ENCODE data around the gene PCDHGA1.
"Not testable (repeated sequence)": the region's sequence is repeated elsewhere in the genome, so short reads cannot be mapped to it uniquely, and the experiment has no call there.

The PCDHGA1 gene

GRCh38 chr5:141349917-141350619 lies 19.8 kb downstream of the PCDHGA1 start, which contains the start of gene PCDHGB1:
Gene PCDHGB1 (plus strand): TSS chr5:141350099. CDS start chr5:141350261, 162 bp downstream.
- peak; percentile 44 for DNase-seq (ENCODE audit: low spot score)

- no peak for DNase-seq (ENCODE audit: low spot score)
These were observed 21.3 kb downstream of the PCDHGA1 start for GRCh38 chr5:141351591-141351990.

GRCh38 chr5:141354900-141355469 lies 24.7 kb downstream of the PCDHGA1 start, which contains the start of gene PCDHGA4:
Gene PCDHGA4 (plus strand): TSS chr5:141355021. CDS start chr5:141355108, 87 bp downstream.
- DNase-seq (ENCODE audit: low spot score) = no peak

- DNase-seq (ENCODE audit: low spot score) = no peak
These were observed 25.3 kb downstream of the PCDHGA1 start for GRCh38 chr5:141355641-141356040.

GRCh38 chr5:141356133-141356532 lies 25.8 kb downstream of the PCDHGA1 start:
- DNase-seq (ENCODE audit: low spot score) = no peak

GRCh38 chr5:141356950-141357349 lies 26.6 kb downstream of the PCDHGA1 start:
- no peak for DNase-seq (ENCODE audit: low spot score)

GRCh38 chr5:141359790-141360426 lies 29.6 kb downstream of the PCDHGA1 start, which contains the start of gene PCDHGB2:
Gene PCDHGB2 (plus strand): TSS chr5:141359994. CDS start chr5:141360136, 142 bp downstream.
- peak; percentile 30 for DNase-seq (ENCODE audit: low spot score)

GRCh38 chr5:141360685-141361084 lies 30.4 kb downstream of the PCDHGA1 start:
- DNase-seq (ENCODE audit: low spot score) = no peak

- no peak for DNase-seq (ENCODE audit: low spot score)
These were observed 32.4 kb downstream of the PCDHGA1 start for GRCh38 chr5:141362719-141363118.

GRCh38 chr5:141363952-141364660 lies 33.8 kb downstream of the PCDHGA1 start, which contains the start of gene PCDHGA5:
Gene PCDHGA5 (plus strand): TSS chr5:141364162. CDS start chr5:141364331, 169 bp downstream.
- DNase-seq (ENCODE audit: low spot score) = no peak

- no peak for DNase-seq (ENCODE audit: low spot score)
These were observed 35.9 kb downstream of the PCDHGA1 start for GRCh38 chr5:141366016-141366896.

GRCh38 chr5:141369994-141370848 lies 39.9 kb downstream of the PCDHGA1 start, which contains the start of gene PCDHGB3:
Gene PCDHGB3 (plus strand): TSS chr5:141370242. CDS start chr5:141370395, 153 bp downstream.
- peak; percentile 16 for DNase-seq (ENCODE audit: low spot score)

- no peak for DNase-seq (ENCODE audit: low spot score)
These were observed 41.5 kb downstream of the PCDHGA1 start for GRCh38 chr5:141371572-141372475.

- DNase-seq (ENCODE audit: low spot score) = no peak
These were observed 43.5 kb downstream of the PCDHGA1 start, which contains the start of gene PCDHGA6 for GRCh38 chr5:141373673-141374317. Gene PCDHGA6 (plus strand): TSS chr5:141373891. CDS start chr5:141374084, 193 bp downstream.

GRCh38 chr5:141374627-141375026 lies 44.3 kb downstream of the PCDHGA1 start:
- DNase-seq (ENCODE audit: low spot score) = no peak

GRCh38 chr5:141375444-141376155 lies 45.3 kb downstream of the PCDHGA1 start:
- DNase-seq (ENCODE audit: low spot score) = not testable (repeated sequence)

- DNase-seq (ENCODE audit: low spot score) = no peak
These were observed 52.4 kb downstream of the PCDHGA1 start, which contains the start of gene PCDHGA7 for GRCh38 chr5:141382469-141383294. Gene PCDHGA7 (plus strand): TSS chr5:141382742. CDS start chr5:141382900, 158 bp downstream.
